GM19452 (cell line): Measurements from ENCODE around the gene KIF21A.
"Not testable (repeated sequence)": the region's sequence is repeated elsewhere in the genome, so short reads cannot be mapped to it uniquely, and the experiment has no call there.

Experiments used
- ATAC-seq: cut with Tn5 transposase; IDR thresholded peaks from one replicate; pipeline ENCODE4 v1.9.1; 2021; ENCODE audit not compliant: unreplicated experiment

Gene KIF21A

GRCh38 chr12:39348523-39348922, 94.4 kb downstream of the KIF21A start:
- no peak for ATAC-seq

GRCh38 chr12:39344926-39345325, 98.0 kb downstream of the KIF21A start:
- ATAC-seq, result no peak

- no peak for ATAC-seq
Observed at GRCh38 chr12:39343665-39344064, 99.3 kb downstream of the KIF21A start.

GRCh38 chr12:39341761-39342160, 101.2 kb downstream of the KIF21A start:
- ATAC-seq, result no peak

- no peak for ATAC-seq
Observed at GRCh38 chr12:39341179-39341578, 101.7 kb downstream of the KIF21A start.

GRCh38 chr12:39332661-39333175, 110.2 kb downstream of the KIF21A start:
- ATAC-seq, result no peak

GRCh38 chr12:39331539-39332261, 111.2 kb downstream of the KIF21A start:
- ATAC-seq, result no peak

GRCh38 chr12:39329876-39330275, 113.0 kb downstream of the KIF21A start:
- ATAC-seq, result no peak

- no peak for ATAC-seq
Observed at GRCh38 chr12:39329018-39329417, 113.9 kb downstream of the KIF21A start.

GRCh38 chr12:39327965-39328364, 115.0 kb downstream of the KIF21A start:
- no peak for ATAC-seq

GRCh38 chr12:39327510-39327909, 115.4 kb downstream of the KIF21A start:
- no peak for ATAC-seq

GRCh38 chr12:39319180-39319579, 123.7 kb downstream of the KIF21A start:
- ATAC-seq, result no peak

- ATAC-seq, result no peak
Observed at GRCh38 chr12:39314547-39314946, 128.4 kb downstream of the KIF21A start.

GRCh38 chr12:39309516-39309915, 133.4 kb downstream of the KIF21A start:
- no peak for ATAC-seq

- ATAC-seq, result no peak
Observed at GRCh38 chr12:39301422-39301821, 141.5 kb downstream of the KIF21A start.

GRCh38 chr12:39300799-39301198, 142.1 kb downstream of the KIF21A start:
- no peak for ATAC-seq

GRCh38 chr12:39297891-39298290, 145.0 kb downstream of the KIF21A start:
- no peak for ATAC-seq

- no peak for ATAC-seq
Observed at GRCh38 chr12:39296496-39296895, 146.4 kb downstream of the KIF21A start.

GRCh38 chr12:39295593-39295992, 147.3 kb downstream of the KIF21A start:
- ATAC-seq, result not testable (repeated sequence)

- ATAC-seq, result no peak
Observed at GRCh38 chr12:39294715-39295114, 148.2 kb downstream of the KIF21A start.

GRCh38 chr12:39292125-39292630, 150.7 kb downstream of the KIF21A start:
- ATAC-seq, result no peak

- no peak for ATAC-seq
Observed at GRCh38 chr12:39287817-39288216, 155.1 kb downstream of the KIF21A start.

- ATAC-seq, result no peak
Observed at GRCh38 chr12:39287409-39287808, 155.5 kb downstream of the KIF21A start.
